Suprapubic skin (tissue), 3 donors: ENCODE results near the gene RCOR1.

ENCODE experiments used
- EP300 ChIP-seq: sonication (generic); formaldehyde crosslinking; IDR thresholded peaks from one replicate; pipeline ENCODE4 v1.6.1; 2017; ENCODE audit warnings: antibody characterized with exemption
- POLR2A ChIP-seq, 2 donors: fragments of 450-650 bp; IDR thresholded peaks; one replicate each; pipeline ENCODE4 v1.6.1; 2017; ENCODE audit warnings: antibody characterized with exemption in 2 of 2, mild to moderate bottlenecking in 2 of 2, moderate library complexity in 2 of 2
- TF ChIP-seq, protein P1 (sequence below), 2 donors: fragments of 200-600 bp in 1 of 2; fragments of 450-650 bp in 1 of 2; sonication (generic) in 1 of 2; IDR thresholded peaks; one replicate each; pipeline ENCODE4 v1.5.1; 2016 to 2019; ENCODE audit warnings: antibody characterized with exemption in 2 of 2, mild to moderate bottlenecking in 1 of 2, moderate library complexity in 1 of 2

- no peak for TF ChIP-seq POLR2A (IDR thresholded peaks at IDR 0.05)
- TF ChIP-seq, protein P1, sequence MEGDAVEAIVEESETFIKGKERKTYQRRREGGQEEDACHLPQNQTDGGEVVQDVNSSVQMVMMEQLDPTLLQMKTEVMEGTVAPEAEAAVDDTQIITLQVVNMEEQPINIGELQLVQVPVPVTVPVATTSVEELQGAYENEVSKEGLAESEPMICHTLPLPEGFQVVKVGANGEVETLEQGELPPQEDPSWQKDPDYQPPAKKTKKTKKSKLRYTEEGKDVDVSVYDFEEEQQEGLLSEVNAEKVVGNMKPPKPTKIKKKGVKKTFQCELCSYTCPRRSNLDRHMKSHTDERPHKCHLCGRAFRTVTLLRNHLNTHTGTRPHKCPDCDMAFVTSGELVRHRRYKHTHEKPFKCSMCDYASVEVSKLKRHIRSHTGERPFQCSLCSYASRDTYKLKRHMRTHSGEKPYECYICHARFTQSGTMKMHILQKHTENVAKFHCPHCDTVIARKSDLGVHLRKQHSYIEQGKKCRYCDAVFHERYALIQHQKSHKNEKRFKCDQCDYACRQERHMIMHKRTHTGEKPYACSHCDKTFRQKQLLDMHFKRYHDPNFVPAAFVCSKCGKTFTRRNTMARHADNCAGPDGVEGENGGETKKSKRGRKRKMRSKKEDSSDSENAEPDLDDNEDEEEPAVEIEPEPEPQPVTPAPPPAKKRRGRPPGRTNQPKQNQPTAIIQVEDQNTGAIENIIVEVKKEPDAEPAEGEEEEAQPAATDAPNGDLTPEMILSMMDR (IDR thresholded peaks at IDR 0.05) = no peak
- no peak for TF ChIP-seq EP300
These were observed 159.9 kb downstream of the RCOR1 start for GRCh38 chr14:102752239-102752847.
